ENCODE results near the gene RPL4.

- TF ChIP-seq, protein P1, sequence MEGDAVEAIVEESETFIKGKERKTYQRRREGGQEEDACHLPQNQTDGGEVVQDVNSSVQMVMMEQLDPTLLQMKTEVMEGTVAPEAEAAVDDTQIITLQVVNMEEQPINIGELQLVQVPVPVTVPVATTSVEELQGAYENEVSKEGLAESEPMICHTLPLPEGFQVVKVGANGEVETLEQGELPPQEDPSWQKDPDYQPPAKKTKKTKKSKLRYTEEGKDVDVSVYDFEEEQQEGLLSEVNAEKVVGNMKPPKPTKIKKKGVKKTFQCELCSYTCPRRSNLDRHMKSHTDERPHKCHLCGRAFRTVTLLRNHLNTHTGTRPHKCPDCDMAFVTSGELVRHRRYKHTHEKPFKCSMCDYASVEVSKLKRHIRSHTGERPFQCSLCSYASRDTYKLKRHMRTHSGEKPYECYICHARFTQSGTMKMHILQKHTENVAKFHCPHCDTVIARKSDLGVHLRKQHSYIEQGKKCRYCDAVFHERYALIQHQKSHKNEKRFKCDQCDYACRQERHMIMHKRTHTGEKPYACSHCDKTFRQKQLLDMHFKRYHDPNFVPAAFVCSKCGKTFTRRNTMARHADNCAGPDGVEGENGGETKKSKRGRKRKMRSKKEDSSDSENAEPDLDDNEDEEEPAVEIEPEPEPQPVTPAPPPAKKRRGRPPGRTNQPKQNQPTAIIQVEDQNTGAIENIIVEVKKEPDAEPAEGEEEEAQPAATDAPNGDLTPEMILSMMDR (IDR thresholded peaks at IDR 0.05), result no peak
- no peak for TF ChIP-seq ZFX (IDR thresholded peaks at IDR 0.05; ENCODE audit: borderline replicate concordance)
Measured at GRCh38 chr15:66459818-66460615, 44.6 kb downstream of the RPL4 start.

All from 22Rv1 (cell line).